H9 (cell line): ENCODE results near the gene CORT. TPM values are rescaled to one million over a fixed set of nuclear protein-coding genes. Genes with fewer than 3 reads are reported as not detected.

Source experiments
- DNase-seq: peaks from one replicate; pipeline ENCODE4 v3.0.0-alpha.2; 2017
- H2AFZ ChIP-seq: one replicate; pipeline ENCODE4 v1.6.1; 2013; ENCODE audit warnings: mild to moderate bottlenecking, low read length, control low read depth, moderate library complexity
- H2AK5ac ChIP-seq: 2 replicates; pipeline ENCODE4 v1.6.1; 2013; ENCODE audit warnings: low read length, control low read depth, mixed read lengths; ENCODE audit not compliant: insufficient read length
- H2BK120ac ChIP-seq: one replicate; pipeline ENCODE4 v1.6.1; 2013; ENCODE audit warnings: low read depth, mild to moderate bottlenecking, low read length, control low read depth, inconsistent platforms; ENCODE audit not compliant: poor library complexity, severe bottlenecking
- H2BK12ac ChIP-seq: 2 replicates; pipeline ENCODE4 v1.6.1; 2013; ENCODE audit warnings: low read length, control low read depth, mixed read lengths, low read depth; ENCODE audit not compliant: insufficient read length
- H2BK15ac ChIP-seq: 2 replicates; pipeline ENCODE4 v1.6.1; 2013; ENCODE audit warnings: low read depth, low read length, control low read depth
- H2BK20ac ChIP-seq: one replicate; pipeline ENCODE4 v1.6.1; 2013; ENCODE audit warnings: low read depth, mild to moderate bottlenecking, low read length, control low read depth, inconsistent platforms; ENCODE audit not compliant: poor library complexity, severe bottlenecking
- H2BK5ac ChIP-seq: 2 replicates; pipeline ENCODE4 v1.6.1; 2013; ENCODE audit warnings: low read length, control low read depth, mixed read lengths; ENCODE audit not compliant: insufficient read length
- H3K14ac ChIP-seq: 2 replicates; pipeline ENCODE4 v1.6.1; 2013; ENCODE audit warnings: low read length, control low read depth; ENCODE audit not compliant: insufficient read depth
- H3K18ac ChIP-seq: 2 replicates; pipeline ENCODE4 v1.6.1; 2013; ENCODE audit warnings: low read depth, mild to moderate bottlenecking, mixed read lengths, low read length, control low read depth; ENCODE audit not compliant: insufficient read length
- H3K23ac ChIP-seq: 2 replicates; pipeline ENCODE4 v1.6.1; 2013; ENCODE audit warnings: low read length, control low read depth, mixed read lengths, low read depth; ENCODE audit not compliant: insufficient read length
- H3K23me2 ChIP-seq: 2 replicates; pipeline ENCODE4 v1.6.1; 2013; ENCODE audit warnings: low read depth, mild to moderate bottlenecking, mixed read lengths, low read length, control low read depth; ENCODE audit not compliant: insufficient read length, poor library complexity, severe bottlenecking
- H3K27ac ChIP-seq: 2 replicates; pipeline ENCODE4 v1.5.1; 2013; ENCODE audit warnings: low read length, control low read depth, mixed read lengths, low read depth; ENCODE audit not compliant: insufficient read length
- H3K27me3 ChIP-seq: 2 replicates; pipeline ENCODE4 v1.6.1; 2013; ENCODE audit warnings: low read length, control low read depth, inconsistent platforms; ENCODE audit not compliant: insufficient read depth
- H3K4ac ChIP-seq: 2 replicates; pipeline ENCODE4 v1.6.1; 2013; ENCODE audit warnings: low read depth, mild to moderate bottlenecking, control low read depth, inconsistent platforms, low read length, moderate library complexity
- H3K4me1 ChIP-seq: 2 replicates; pipeline ENCODE4 v1.6.1; 2013; ENCODE audit warnings: low read length, control low read depth, inconsistent platforms; ENCODE audit not compliant: insufficient read depth
- H3K4me2 ChIP-seq: 2 replicates; pipeline ENCODE4 v1.6.1; 2013; ENCODE audit warnings: low read length, control low read depth, mixed read lengths; ENCODE audit not compliant: insufficient read length, insufficient read depth
- H3K56ac ChIP-seq: 2 replicates; pipeline ENCODE4 v1.6.1; 2013; ENCODE audit warnings: low read depth, mild to moderate bottlenecking, mixed read lengths, low read length, control low read depth; ENCODE audit not compliant: insufficient read length
- H3K79me1 ChIP-seq: 2 replicates; pipeline ENCODE4 v1.6.1; 2013; ENCODE audit warnings: low read depth, mild to moderate bottlenecking, moderate library complexity, low read length, control low read depth, inconsistent platforms; ENCODE audit not compliant: insufficient read depth, poor library complexity, severe bottlenecking
- H3K79me2 ChIP-seq: 2 replicates; pipeline ENCODE4 v1.6.1; 2013; ENCODE audit warnings: low read length, control low read depth, inconsistent platforms; ENCODE audit not compliant: insufficient read depth
- H3K9ac ChIP-seq: 2 replicates; pipeline ENCODE4 v1.6.1; 2013; ENCODE audit warnings: low read length, control low read depth, mixed read lengths; ENCODE audit not compliant: insufficient read length; ENCODE audit errors: extremely low read depth
- H3K9me3 ChIP-seq: one replicate; pipeline ENCODE4 v1.6.1; 2013; ENCODE audit warnings: low read depth, low read length, inconsistent platforms; ENCODE audit not compliant: control insufficient read depth
- H3T11ph ChIP-seq: one replicate; pipeline ENCODE4 v1.6.1; 2013; ENCODE audit warnings: mild to moderate bottlenecking, low read length, control low read depth, inconsistent platforms
- H4K20me1 ChIP-seq: one replicate; pipeline ENCODE4 v1.6.1; 2013; ENCODE audit not compliant: control insufficient read depth, insufficient read length, insufficient read depth
- H4K5ac ChIP-seq: 2 replicates; pipeline ENCODE4 v1.6.1; 2013; ENCODE audit warnings: low read depth, mild to moderate bottlenecking, mixed read lengths, low read length, control low read depth; ENCODE audit not compliant: insufficient read length
- H4K8ac ChIP-seq: replicated peaks from 2 replicates; pipeline ENCODE4 v1.6.1; 2013; ENCODE audit warnings: low read length, control low read depth, mixed read lengths, low read depth; ENCODE audit not compliant: insufficient read length
- H4K91ac ChIP-seq: 2 replicates; pipeline ENCODE4 v1.6.1; 2013; ENCODE audit warnings: low read depth, mild to moderate bottlenecking, moderate library complexity, mixed read lengths, low read length, control low read depth; ENCODE audit not compliant: insufficient read length
- H3K27ac Mint-ChIP-seq, 3 experiments: 2 replicates in 2 of 3; 3 replicates in 1 of 3; pipeline ENCODE4 v1.8.0; 2020 to 2021; ENCODE audit warnings: mixed read lengths in 3 of 3, mild to moderate bottlenecking in 1 of 3, moderate library complexity in 1 of 3
- H3K27me3 Mint-ChIP-seq: 2 replicates; pipeline ENCODE4 v1.8.0; 2021; ENCODE audit warnings: low read depth, mild to moderate bottlenecking, moderate library complexity, mixed read lengths
- H3K36me3 Mint-ChIP-seq, 3 experiments: 2 replicates in 2 of 3; 3 replicates in 1 of 3; pipeline ENCODE4 v1.8.0; 2020 to 2021; ENCODE audit warnings: low read depth in 3 of 3, mixed read lengths in 3 of 3; ENCODE audit not compliant: insufficient read depth in 1 of 3
- H3K4me1 Mint-ChIP-seq, 2 experiments: 2 replicates each; pipeline ENCODE4 v1.8.0; 2020; ENCODE audit warnings: mixed read lengths in 2 of 2
- H3K4me3 Mint-ChIP-seq, 2 experiments: 2 replicates in 1 of 2; 3 replicates in 1 of 2; pipeline ENCODE4 v1.8.0; 2020 to 2021; ENCODE audit warnings: mild to moderate bottlenecking in 2 of 2, mixed read lengths in 2 of 2, moderate library complexity in 1 of 2
- H3K9me3 Mint-ChIP-seq, 2 experiments: 2 replicates in 1 of 2; 3 replicates in 1 of 2; pipeline ENCODE4 v1.8.0; 2020; ENCODE audit warnings: mild to moderate bottlenecking in 2 of 2, mixed read lengths in 2 of 2, moderate library complexity in 1 of 2
- WGBS: extraction: QIAGEN DNeasy Blood & Tissue Kit; methylation state at CpG from one replicate; pipeline ENCODE4 v1.1.7; 2013; ENCODE audit warnings: missing lambda C conversion rate, low lambda C conversion rate, mixed read lengths; ENCODE audit not compliant: insufficient read length; ENCODE audit errors: extremely low coverage; 5-methylcytosine and 5-hydroxymethylcytosine counted together
- total RNA-seq: library from RNA; stranded (reverse); gene quantifications from 2 replicates; pipeline ENCODE4 v1.2.1, GENCODE V29; 2021
- TF ChIP-seq, protein P1 (sequence below): fragments of 200-600 bp; sonication (generic); conservative IDR thresholded peaks from 3 replicates; pipeline ENCODE4 v1.8.0; 2021; ENCODE audit warnings: antibody characterized with exemption, mild to moderate bottlenecking

Gene CORT
- total RNA-seq, 1 experiment from 2014 or later, result not detected

DNA sequence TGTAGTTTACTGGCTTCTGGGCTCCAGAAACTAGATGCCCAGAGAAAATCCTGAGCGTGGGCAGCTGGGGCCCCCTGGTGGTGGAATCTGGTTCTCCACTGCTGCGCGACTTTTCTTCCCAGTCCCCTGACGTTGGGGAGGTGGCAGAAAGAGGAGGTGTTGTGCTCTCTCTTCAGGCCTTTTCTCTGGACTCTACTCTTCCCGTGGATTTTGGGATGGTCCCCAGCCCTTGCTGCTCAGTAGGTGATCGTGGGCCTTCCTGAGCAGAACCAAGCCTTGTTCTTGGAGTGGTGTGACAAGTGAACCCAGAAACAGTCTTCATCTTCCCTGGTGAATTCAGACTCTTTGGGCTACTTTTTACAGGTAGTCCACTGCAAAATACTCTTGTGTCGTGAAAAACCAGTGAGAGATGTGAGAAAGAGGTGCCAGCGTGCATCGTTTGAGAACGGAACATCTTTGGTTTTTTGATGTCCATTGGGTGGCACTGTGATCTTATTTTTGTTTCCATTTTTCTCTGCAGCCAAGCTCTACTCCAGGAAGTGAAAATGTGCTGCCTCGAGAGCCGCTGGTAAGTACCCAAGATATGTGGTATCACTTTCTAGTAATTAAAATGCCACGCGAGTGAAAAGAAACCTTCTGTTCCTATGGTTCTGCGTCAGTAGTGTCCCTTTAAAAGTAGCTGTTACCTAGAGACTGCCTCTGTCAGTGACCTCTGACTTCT is 45.1 kb downstream of the CORT start:
- H2AK5ac ChIP-seq, result no peak overlapping the region
- H4K5ac ChIP-seq, result no peak overlapping the region
- WGBS, result no CpG with 5 or more reads among the region's 15 CpGs
- H3K27me3 Mint-ChIP-seq, result no peaks in the 10 kb centered on the region
- TF ChIP-seq, protein P1, sequence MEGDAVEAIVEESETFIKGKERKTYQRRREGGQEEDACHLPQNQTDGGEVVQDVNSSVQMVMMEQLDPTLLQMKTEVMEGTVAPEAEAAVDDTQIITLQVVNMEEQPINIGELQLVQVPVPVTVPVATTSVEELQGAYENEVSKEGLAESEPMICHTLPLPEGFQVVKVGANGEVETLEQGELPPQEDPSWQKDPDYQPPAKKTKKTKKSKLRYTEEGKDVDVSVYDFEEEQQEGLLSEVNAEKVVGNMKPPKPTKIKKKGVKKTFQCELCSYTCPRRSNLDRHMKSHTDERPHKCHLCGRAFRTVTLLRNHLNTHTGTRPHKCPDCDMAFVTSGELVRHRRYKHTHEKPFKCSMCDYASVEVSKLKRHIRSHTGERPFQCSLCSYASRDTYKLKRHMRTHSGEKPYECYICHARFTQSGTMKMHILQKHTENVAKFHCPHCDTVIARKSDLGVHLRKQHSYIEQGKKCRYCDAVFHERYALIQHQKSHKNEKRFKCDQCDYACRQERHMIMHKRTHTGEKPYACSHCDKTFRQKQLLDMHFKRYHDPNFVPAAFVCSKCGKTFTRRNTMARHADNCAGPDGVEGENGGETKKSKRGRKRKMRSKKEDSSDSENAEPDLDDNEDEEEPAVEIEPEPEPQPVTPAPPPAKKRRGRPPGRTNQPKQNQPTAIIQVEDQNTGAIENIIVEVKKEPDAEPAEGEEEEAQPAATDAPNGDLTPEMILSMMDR, result peak; percentile 98
- no peaks in the 10 kb centered on the region for H3K9me3 ChIP-seq
- H2BK15ac ChIP-seq, result no peak overlapping the region
- no peaks in the 10 kb centered on the region for H3K4me1 ChIP-seq
- H2BK5ac ChIP-seq, result no peak overlapping the region
- no peak overlapping the region for H3K9ac ChIP-seq
- peaks cover 5% of the 10 kb centered on the region for H3K79me1 ChIP-seq
- peaks cover 27 to 33% of the 10 kb centered on the region in 2 experiments for H3K4me1 Mint-ChIP-seq
- H2AFZ ChIP-seq, result no peak overlapping the region
- no peak overlapping the region for H3K27ac ChIP-seq
- H4K91ac ChIP-seq, result no peak overlapping the region
- no peak overlapping the region for H2BK12ac ChIP-seq
- peaks cover 1 to 8% (median 5%) of the 10 kb centered on the region in 3 experiments; a peak in 2 of 7 replicates for H3K36me3 Mint-ChIP-seq
- H2BK20ac ChIP-seq, result no peak overlapping the region
- H3K9me3 Mint-ChIP-seq, result no peaks in the 10 kb centered on the region
- H3K23ac ChIP-seq, result no peak overlapping the region
- H3K18ac ChIP-seq, result peak overlapping the region; percentile 73
- H3T11ph ChIP-seq, result no peak overlapping the region
- H4K20me1 ChIP-seq, result peaks cover 4% of the 10 kb centered on the region
- no peak overlapping the region for H3K4ac ChIP-seq
- no peaks in the 10 kb centered on the region for H3K27me3 ChIP-seq
- peak; percentile 73 for DNase-seq
- no peak overlapping the region for H3K14ac ChIP-seq
- no peak overlapping the region for H3K56ac ChIP-seq
- H4K8ac ChIP-seq, result no peak overlapping the region
- no peaks in the 10 kb centered on the region for H3K23me2 ChIP-seq
- H3K4me2 ChIP-seq, result peak overlapping the region; percentile 10
- peak overlapping the region; percentile 3 to 46 (median 16); a peak in 2 of 7 replicates for H3K27ac Mint-ChIP-seq
- no peak overlapping the region for H2BK120ac ChIP-seq
- peaks cover 2% of the 10 kb centered on the region; the same call in 1 of the 2 replicates for H3K79me2 ChIP-seq
- H3K4me3 Mint-ChIP-seq, result no peak overlapping the region
